PC-9 (cell line): ENCODE data around the gene ALK. TPM values are rescaled to one million over a fixed set of nuclear protein-coding genes. Genes with fewer than 3 reads are reported as not detected.

Experiments
- BruUV-seq: library from RNA; stranded (reverse); fragments of 400-500 nt; replicated peaks from 2 replicates; lab custom pipeline; 2021; lab: Mats Ljungman, UMichigan
- CTCF ChIA-PET: fragments of 300-600 bp; sonication (Branson Sonifier 250); formaldehyde crosslinking; loops from one replicate; lab custom pipeline; 2022; ENCODE audit warnings: antibody characterized with exemption; lab: Charles Lee
- POLR2A ChIA-PET: fragments of 300-600 bp; sonication (Branson Sonifier 250); formaldehyde crosslinking; loops from one replicate; lab custom pipeline; 2022; ENCODE audit warnings: antibody characterized with exemption; ENCODE audit not compliant: unreplicated experiment; lab: Charles Lee
- DNase-seq, 2 experiments: peaks; one replicate each; pipeline versions ENCODE4 v3.0.0 to v3.0.0-alpha.2; 2015 to 2022; ENCODE audit warnings: mixed read lengths in 1 of 2
- H2AFZ ChIP-seq: fragments of 200-600 bp; sonication (generic); 2 replicates; pipeline ENCODE4 v1.8.1; 2017; ENCODE audit warnings: antibody characterized with exemption
- H3F3A ChIP-seq: fragments of 200-600 bp; sonication (generic); 2 replicates; pipeline ENCODE4 v1.8.1; 2017; ENCODE audit warnings: antibody characterized with exemption, mild to moderate bottlenecking, low read depth; ENCODE audit not compliant: insufficient read depth
- H3K27ac ChIP-seq: fragments of 200-600 bp; sonication (generic); 2 replicates; pipeline ENCODE4 v1.6.1; 2016; ENCODE audit warnings: mixed run types
- H3K27me3 ChIP-seq: fragments of 200-600 bp; sonication (generic); 2 replicates; pipeline ENCODE4 v1.6.1; 2016; ENCODE audit warnings: low read depth, mixed run types; ENCODE audit not compliant: insufficient read depth
- H3K36me3 ChIP-seq: fragments of 200-600 bp; sonication (generic); 2 replicates; pipeline ENCODE4 v1.6.1; 2016; ENCODE audit warnings: low read depth, mixed run types
- H3K4me1 ChIP-seq: fragments of 200-600 bp; sonication (generic); replicated peaks from 2 replicates; pipeline ENCODE4 v1.6.1; 2016; ENCODE audit warnings: mixed run types; ENCODE audit not compliant: insufficient read depth
- H3K4me2 ChIP-seq: fragments of 200-600 bp; sonication (generic); 2 replicates; pipeline ENCODE4 v1.6.1; 2017; ENCODE audit warnings: mixed run types
- H3K4me3 ChIP-seq: fragments of 200-600 bp; sonication (generic); 2 replicates; pipeline ENCODE4 v1.6.1; 2016; ENCODE audit warnings: mixed run types
- H3K79me2 ChIP-seq: fragments of 200-600 bp; sonication (generic); 2 replicates; pipeline ENCODE4 v1.6.1; 2017; ENCODE audit warnings: low read depth, mixed run types
- H3K9me2 ChIP-seq: fragments of 200-600 bp; sonication (generic); 2 replicates; pipeline ENCODE4 v1.8.1; 2017; ENCODE audit warnings: mild to moderate bottlenecking; ENCODE audit not compliant: insufficient read depth
- H3K9me3 ChIP-seq: fragments of 200-600 bp; sonication (generic); 2 replicates; pipeline ENCODE4 v1.8.1; 2016; ENCODE audit warnings: low read depth; ENCODE audit not compliant: insufficient read depth
- H4K20me1 ChIP-seq: fragments of 200-600 bp; sonication (generic); 2 replicates; pipeline ENCODE4 v1.8.1; 2017; ENCODE audit not compliant: insufficient read depth
- CTCF ChIP-seq: fragments of 200-600 bp; sonication (generic); conservative IDR thresholded peaks from 2 replicates; pipeline ENCODE4 v1.6.1; 2017; ENCODE audit warnings: mixed run types, antibody characterized with exemption, mild to moderate bottlenecking, moderate library complexity
- EZH2 ChIP-seq: fragments of 200-600 bp; sonication (generic); IDR thresholded peaks from 2 replicates; pipeline ENCODE4 v1.8.0; 2017; ENCODE audit warnings: antibody characterized with exemption, low read depth
- intact Hi-C: fragments of 100-400 bp; cut with micrococcal nuclease; formaldehyde crosslinking; loops from one replicate; pipeline ENCODE4 v1.10.0; 2022; ENCODE audit not compliant: unreplicated experiment
- total RNA-seq: library from RNA; stranded (reverse); gene quantifications from 2 replicates; pipeline ENCODE4 v1.2.3, GENCODE V29; 2021

The ALK gene
- total RNA-seq, 1 experiment from 2014 or later = not detected

- H3K79me2 ChIP-seq = no peaks in the 10 kb centered on the region
- no peak for DNase-seq
- H3K9me2 ChIP-seq = no peaks in the 10 kb centered on the region
- POLR2A ChIA-PET = no interaction called here
- no peaks in the 10 kb centered on the region for H3K36me3 ChIP-seq
- intact Hi-C loops = no loop called here
- H3K27ac ChIP-seq = no peak overlapping the region
- H2AFZ ChIP-seq = no peak overlapping the region
- H3F3A ChIP-seq = no peaks in the 10 kb centered on the region
- H3K27me3 ChIP-seq = peaks cover 13% of the 10 kb centered on the region
- no peak for TF ChIP-seq CTCF
- TF ChIP-seq EZH2 = no peak
- BruUV-seq = no TSS peak
- no peaks in the 10 kb centered on the region for H4K20me1 ChIP-seq
- no peak overlapping the region for H3K4me2 ChIP-seq
- no peak overlapping the region for H3K4me3 ChIP-seq
- no peaks in the 10 kb centered on the region for H3K9me3 ChIP-seq
- no peaks in the 10 kb centered on the region for H3K4me1 ChIP-seq
- CTCF ChIA-PET = interaction anchor here (0.5 kb wide), 1 partner anchor 119 kb away, joined by 8 read pairs; no protein-coding TSS in a partner anchor
Observed at GRCh38 chr2:29918941-29919340, 2.4 kb downstream of the ALK start.

- Histone ChIP-seq H3K27me3 (peaks cover 11% of the 10 kb centered on the region), H3K9me3 (no peaks in the 10 kb centered on the region), H3K9me2 (no peaks in the 10 kb centered on the region), H3K4me2 (no peak overlapping the region), H3K36me3 (no peaks in the 10 kb centered on the region), H2AFZ (no peak overlapping the region), H3K79me2 (no peaks in the 10 kb centered on the region), H3F3A (no peaks in the 10 kb centered on the region), H3K27ac (no peak overlapping the region), H3K4me3 (no peak overlapping the region), H4K20me1 (no peaks in the 10 kb centered on the region), H3K4me1 (no peaks in the 10 kb centered on the region)
- BruUV-seq = no TSS peak
- TF ChIP-seq EZH2 (no peak), CTCF (no peak)
- DNase-seq = no peak
- POLR2A ChIA-PET = no interaction called here
- CTCF ChIA-PET = no interaction called here
- intact Hi-C loops = no loop called here
Observed at GRCh38 chr2:29917781-29918180, 3.6 kb downstream of the ALK start.

- H3K27me3 ChIP-seq = no peaks in the 10 kb centered on the region; the same call in 1 of the 2 replicates
- BruUV-seq = no TSS peak
- no peak for DNase-seq
- H3K4me3 ChIP-seq = no peak overlapping the region
- H3K4me2 ChIP-seq = no peak overlapping the region
- H3K9me3 ChIP-seq = no peaks in the 10 kb centered on the region
- H3K4me1 ChIP-seq = no peaks in the 10 kb centered on the region
- intact Hi-C loops = no loop called here
- H3K36me3 ChIP-seq = no peaks in the 10 kb centered on the region
- no peaks in the 10 kb centered on the region for H3K9me2 ChIP-seq
- no peaks in the 10 kb centered on the region for H3F3A ChIP-seq
- no peak overlapping the region for H3K27ac ChIP-seq
- H2AFZ ChIP-seq = no peak overlapping the region
- no peaks in the 10 kb centered on the region for H4K20me1 ChIP-seq
- no peaks in the 10 kb centered on the region for H3K79me2 ChIP-seq
- ChIA-PET POLR2A (no interaction called here), CTCF (no interaction called here)
- no peak for TF ChIP-seq CTCF
- TF ChIP-seq EZH2 = no peak
Observed at GRCh38 chr2:29916571-29916970, 4.8 kb downstream of the ALK start.
